ENCODE results near the gene COL7A1.
"Not testable (repeated sequence)": the region's sequence is repeated elsewhere in the genome, so short reads cannot be mapped to it uniquely, and the experiment has no call there.

COL7A1 gene

GRCh38 chr3:48563382-48563918 lies 31.7 kb downstream of the COL7A1 start, which contains the start of gene UCN2:
Gene UCN2, minus strand, starts transcription at chr3:48563781. Its CDS starts 657 bp downstream, at chr3:48563124.
- DNase-seq = no peak
- ATAC-seq = no peak

GRCh38 chr3:48562367-48563095 lies 32.6 kb downstream of the COL7A1 start:
- DNase-seq (no peak), ATAC-seq (no peak)

DNA sequence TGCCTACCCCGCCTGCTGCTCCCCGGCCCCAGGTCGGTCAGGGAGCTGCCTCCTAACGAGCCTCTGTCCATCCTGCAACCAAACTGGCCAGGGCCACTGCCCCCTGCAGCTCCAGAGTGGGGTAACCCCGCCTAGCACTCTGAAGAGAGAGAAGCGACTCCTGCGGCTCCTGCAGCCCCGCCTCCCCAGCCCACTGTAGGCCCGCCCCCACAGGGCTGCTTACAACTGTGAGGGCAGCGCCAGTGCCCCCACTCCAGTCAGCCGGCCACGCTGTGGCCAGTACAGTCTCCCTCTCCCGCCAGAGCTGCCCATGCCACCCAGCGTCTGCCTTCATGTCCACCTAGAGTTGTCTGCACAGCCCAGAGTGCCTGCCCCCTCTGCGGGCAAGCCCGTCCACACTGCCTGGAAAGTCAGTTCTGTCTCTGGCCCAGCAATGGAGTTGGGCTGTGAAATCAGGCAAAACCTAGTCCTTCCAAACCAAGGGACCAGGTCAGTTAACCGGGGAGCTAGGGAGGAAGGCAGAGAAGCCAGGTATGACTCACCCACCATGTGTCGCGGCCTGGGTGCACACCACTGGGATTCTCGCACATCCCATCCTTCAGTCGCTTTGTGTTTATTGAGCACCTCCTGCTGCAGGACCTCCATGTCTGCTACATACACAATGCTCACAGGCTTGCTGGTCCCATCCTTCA lies 33.9 kb downstream of the COL7A1 start:
- peak; percentile 38 for DNase-seq
- no peak for ATAC-seq

GRCh38 chr3:48560648-48561018 lies 34.5 kb downstream of the COL7A1 start:
- ATAC-seq (no peak), DNase-seq (no peak)

DNA sequence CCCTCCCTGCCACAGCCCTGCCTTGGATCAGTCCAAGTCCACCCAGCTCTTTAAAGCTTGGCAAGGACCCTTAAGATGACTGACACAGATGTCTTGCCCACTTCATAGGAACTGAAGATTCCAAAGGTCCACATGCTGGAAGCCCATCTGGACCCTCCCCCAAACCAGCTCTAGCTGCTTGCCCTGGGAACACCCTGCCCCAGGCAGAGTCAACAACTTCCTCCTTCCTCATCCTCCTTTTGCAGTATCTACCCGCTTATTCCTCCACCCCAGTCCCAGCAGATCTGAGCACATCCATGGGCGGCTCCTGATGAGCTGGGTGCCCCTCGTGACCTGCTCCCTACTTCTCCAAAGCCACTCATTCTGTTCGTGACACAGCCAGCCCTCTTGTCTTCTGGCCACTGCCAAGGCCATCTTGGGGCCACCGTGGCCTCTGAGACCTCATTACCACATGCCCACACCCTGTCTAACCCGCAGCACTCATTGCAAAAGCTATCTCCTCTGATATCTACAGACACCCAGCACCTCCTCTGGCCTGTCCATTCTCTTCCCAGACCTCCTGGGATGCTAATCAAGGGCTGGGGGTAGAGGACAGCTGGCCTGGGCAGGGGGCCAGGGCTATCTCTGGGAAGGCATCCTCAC lies 36.5 kb downstream of the COL7A1 start:
- ATAC-seq = no peak
- DNase-seq = no peak

- DNase-seq = peak; percentile 100
- peak; percentile 89 for ATAC-seq
These were observed 38.1 kb downstream of the COL7A1 start, which contains the start of gene PFKFB4 for GRCh38 chr3:48556796-48557626. Gene PFKFB4, minus strand, starts transcription at chr3:48556803. Its CDS starts 26 bp downstream, at chr3:48556777.

DNA sequence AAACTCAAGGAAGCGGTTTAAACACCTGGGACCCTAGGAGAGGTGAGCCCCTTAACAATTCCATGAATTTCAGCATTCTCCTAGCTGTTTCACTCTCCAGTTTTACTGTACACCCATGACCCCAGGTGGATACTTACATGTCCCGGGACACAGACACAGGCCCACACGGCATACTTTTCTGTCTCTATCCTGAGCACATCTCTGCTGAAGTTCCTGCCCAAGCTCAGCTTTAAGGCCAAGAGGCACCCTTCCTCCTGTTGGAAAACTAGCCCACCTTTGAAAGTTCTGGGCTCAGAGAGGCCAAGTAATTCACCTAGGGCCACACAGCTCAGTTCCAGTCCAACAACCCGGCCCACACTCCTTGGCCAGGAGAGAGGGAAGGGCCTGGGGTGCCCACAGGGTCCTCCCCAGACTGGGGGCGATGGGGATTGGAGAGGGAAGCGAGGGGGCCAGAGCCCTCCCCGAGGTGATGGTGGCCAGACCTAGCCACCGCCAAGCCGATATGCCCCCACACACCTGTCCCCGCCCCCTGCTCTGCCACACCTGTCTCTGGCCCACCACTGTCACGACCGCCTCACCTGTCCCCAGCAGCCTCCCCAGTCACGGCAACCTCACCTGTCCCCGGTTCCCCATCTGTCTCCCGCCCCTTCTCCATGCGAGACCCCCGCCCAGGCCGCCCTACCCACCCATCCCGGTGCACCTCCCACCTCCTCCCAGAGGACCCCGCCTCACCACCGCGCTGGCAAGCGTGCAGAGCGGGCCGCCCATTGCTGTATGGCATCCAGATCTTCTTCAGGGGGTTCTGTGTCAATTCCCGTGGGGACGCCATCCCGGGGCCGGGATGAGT lies 39.0 kb downstream of the COL7A1 start:
- DNase-seq = no peak
- no peak for ATAC-seq

DNA sequence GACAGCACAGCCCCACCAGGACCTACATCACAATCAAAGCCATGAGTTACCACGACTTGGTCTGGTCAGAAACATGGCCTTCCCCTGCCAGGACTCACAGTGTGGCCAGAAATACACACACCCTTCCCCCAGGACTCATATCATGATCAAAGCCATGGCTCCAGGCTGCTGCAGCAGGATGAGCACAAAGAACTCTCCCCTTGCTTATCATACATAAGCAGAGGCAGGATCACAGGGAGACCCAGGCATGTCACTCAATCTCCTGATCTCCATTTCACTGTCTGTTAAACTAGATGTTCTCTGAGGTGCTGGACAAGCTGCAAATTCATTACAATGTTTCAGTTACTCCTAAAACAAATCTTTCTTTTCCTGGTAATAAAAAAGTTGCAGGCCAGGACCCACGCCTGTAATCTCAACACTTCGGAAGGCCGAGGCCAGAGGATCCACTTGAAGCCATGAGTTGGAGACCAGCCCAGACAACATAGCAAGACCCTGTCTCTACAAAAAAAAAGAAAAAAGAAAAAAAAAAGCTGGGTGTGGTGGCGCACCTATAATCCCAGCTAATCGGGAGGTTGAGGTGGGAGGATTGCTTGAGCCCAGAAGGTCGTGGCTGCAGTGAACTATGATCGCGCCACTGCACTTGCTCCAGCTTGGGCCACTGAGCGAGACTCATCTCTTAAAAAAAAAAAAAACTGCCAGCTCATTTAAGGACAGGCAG lies 39.7 kb downstream of the COL7A1 start:
- ATAC-seq = no peak

DNA sequence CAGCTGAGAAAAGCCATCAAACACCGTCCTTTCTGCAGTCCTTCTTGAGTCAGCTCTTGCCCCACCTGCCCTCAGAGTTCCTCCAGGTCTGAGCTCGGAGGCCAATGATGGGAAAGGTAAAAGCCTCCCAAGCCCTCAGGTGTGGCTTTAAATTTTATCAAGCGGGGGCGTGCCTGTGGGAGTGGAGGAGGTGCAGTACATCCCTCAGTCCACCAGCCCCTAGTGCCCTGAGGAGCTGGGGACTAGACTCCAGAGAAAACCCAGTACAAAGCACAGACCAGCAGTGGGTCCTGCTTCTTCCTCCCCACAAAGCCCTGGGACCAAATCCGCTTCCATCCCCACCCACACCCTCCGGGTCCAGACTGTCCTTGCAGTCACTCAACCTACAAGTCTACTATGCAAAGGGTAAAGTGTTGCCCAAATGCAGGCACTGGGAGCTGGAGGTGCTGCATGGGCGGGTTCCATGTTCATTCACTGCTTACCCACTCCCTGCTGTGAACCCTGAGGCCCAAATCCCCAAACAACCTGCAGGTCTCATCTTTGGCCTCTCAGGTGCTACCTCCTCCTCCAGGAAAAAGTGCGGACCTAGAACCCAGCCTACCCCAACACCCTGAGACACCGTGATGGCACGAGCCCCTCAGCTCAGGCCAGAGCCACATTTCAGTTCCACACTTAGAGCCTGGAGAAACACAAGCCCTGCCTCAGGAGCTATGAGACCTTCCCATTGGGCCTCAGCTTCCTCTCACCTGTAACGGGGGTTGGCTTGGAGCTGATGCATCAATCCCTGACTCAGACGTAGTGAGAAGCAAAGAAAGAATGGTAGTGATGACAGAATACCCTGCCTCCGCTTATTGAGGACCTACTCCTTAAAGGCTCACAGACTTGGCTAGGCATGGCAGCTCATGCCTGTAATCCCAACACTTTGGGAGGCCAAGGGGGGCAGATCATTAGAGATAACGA lies 41.0 kb downstream of the COL7A1 start:
- DNase-seq = no peak
- no peak for ATAC-seq

More for the DNA sequence above, 39.7 kb downstream of the COL7A1 start:
- no peak for DNase-seq

GRCh38 chr3:48553361-48553760 lies 41.8 kb downstream of the COL7A1 start:
- no peak for ATAC-seq
- no peak for DNase-seq

- no peak for DNase-seq
- no peak for ATAC-seq
These were observed 42.8 kb downstream of the COL7A1 start for GRCh38 chr3:48552111-48552951.

DNA sequence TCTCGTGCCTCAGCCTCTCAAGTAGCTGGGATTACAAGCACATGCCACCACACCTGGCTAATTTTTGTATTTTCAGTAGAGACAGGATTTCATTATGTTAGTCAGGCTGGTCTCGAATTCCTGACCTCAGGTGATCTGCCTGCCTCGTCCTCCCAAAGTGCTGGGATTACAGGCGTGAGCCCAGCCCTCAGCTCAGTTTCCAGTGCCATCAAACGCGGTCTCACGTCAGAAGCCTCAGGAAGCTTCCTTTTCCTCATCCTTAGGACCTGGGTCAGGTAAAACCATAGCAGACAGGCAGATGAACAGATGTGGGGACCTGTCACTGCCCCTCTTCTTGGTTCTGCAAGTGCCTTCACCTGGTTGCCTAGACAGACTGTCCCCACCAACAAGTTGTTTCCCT lies 43.5 kb downstream of the COL7A1 start:
- DNase-seq = not testable (repeated sequence)

GRCh38 chr3:48548729-48549705 lies 46.1 kb downstream of the COL7A1 start:
- ATAC-seq = peak; percentile 88
- DNase-seq = peak; percentile 88

More for the DNA sequence above, 43.5 kb downstream of the COL7A1 start:
- not testable (repeated sequence) for ATAC-seq

DNA sequence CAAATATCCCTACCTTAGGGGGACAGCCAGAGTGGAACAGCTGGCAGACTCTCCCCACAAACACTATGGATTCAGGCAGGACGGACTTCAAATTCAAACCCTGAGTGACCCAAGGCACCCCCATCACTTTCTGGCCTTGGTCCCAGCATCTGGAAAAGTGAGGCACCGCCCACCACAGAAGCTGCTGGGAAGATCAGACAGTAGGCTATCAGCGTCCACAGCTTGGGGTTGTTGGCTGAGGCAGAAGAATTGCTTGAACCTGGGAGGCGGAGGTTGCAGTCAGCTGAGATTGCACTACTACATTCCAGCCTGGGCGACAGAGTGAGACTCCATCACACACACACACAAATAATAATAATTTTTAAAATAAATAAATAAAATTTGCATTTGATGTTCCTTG lies 47.0 kb downstream of the COL7A1 start:
- DNase-seq (no peak), ATAC-seq (no peak)

DNA sequence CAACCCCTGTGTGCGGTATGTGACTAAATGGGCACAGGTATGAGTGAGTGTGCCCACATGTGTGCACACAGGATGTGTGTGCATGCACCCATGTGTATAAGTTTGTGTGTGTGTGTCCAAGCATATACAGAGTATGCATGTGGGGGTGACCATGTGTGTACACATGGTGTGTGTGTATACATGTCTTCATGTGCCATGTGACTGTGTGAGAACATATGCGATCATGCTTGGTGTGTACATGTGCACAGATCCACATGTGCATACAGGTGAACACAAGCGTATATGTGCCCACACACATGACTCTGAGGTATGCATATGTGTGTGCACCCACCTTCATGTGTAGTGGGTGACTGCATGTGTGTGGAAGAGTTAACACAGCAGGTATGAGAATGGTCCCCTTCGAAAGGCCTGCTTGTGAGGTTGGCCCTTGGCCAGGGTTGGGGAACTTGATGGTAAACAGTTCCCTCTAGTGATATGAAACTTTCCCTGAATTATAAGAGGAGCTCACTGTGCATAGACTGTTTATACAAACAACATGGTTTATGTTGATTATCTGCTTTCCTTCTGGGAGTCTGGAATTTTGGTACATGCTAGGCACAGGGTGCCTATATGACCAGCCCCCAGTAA lies 48.8 kb downstream of the COL7A1 start:
- no peak for DNase-seq
- no peak for ATAC-seq

DNA sequence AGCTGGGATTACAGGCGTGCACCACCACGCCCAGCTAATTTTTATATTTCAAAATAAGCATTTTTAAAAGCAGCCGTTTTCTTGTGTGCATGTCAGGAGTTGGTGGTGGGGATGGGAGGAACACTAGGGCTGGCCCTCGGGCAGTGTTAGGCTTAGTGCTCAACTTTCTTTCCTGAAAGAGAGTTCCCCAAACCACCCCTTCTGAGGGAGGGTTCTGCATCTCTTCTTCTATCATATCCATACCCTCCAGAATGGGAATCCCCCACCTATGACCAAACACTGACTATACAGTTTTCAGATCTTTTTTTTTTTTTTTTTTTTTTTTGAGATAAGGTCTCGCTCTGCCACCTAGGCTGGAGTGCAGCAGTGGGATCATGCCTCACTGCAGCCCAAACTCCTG lies 51.0 kb downstream of the COL7A1 start:
- no peak for ATAC-seq
- DNase-seq = no peak
